ENCODE results near the gene CHST8.

Gene CHST8

GRCh38 chr19:33644284-33644836 lies 22.6 kb downstream of the CHST8 start:
- no peak for DNase-seq (ENCODE audit: extremely low spot score)
- POLR2A ChIA-PET, result no interaction called here

GRCh38 chr19:33646306-33646705 lies 24.6 kb downstream of the CHST8 start:
- ChIA-PET POLR2A (no interaction called here), CTCF (no interaction called here)
- TF ChIP-seq TARDBP (IDR thresholded peaks at IDR 0.05) (no peak), HDGF (IDR thresholded peaks at IDR 0.05; ENCODE audit: borderline replicate concordance) (no peak), FOXK2 (IDR thresholded peaks at IDR 0.05) (no peak), CTBP1 (IDR thresholded peaks at IDR 0.05; ENCODE audit: borderline replicate concordance) (no peak), ELF4 (IDR thresholded peaks at IDR 0.05) (no peak), PKNOX1 (IDR thresholded peaks at IDR 0.05) (no peak), L3MBTL2 (conservative IDR thresholded peaks at IDR 0.05) (no peak), FOXM1 (IDR thresholded peaks at IDR 0.05; ENCODE audit: borderline replicate concordance) (no peak), ARNT (IDR thresholded peaks at IDR 0.05) (no peak)
- no peak for DNase-seq (ENCODE audit: extremely low spot score)

More at GRCh38 chr19:33644284-33644836, 22.6 kb downstream of the CHST8 start:
- TF ChIP-seq FOXM1 (IDR thresholded peaks at IDR 0.05; ENCODE audit: borderline replicate concordance) (no peak), ZNF384 (IDR thresholded peaks at IDR 0.05) (no peak)
- CTCF ChIA-PET, result no interaction called here

- DNase-seq (ENCODE audit: extremely low spot score), result no peak
- ChIA-PET POLR2A (no interaction called here), CTCF (no interaction called here)
- TF ChIP-seq LEF1 (IDR thresholded peaks at IDR 0.05; ENCODE audit: borderline replicate concordance) (no peak), FOXM1 (IDR thresholded peaks at IDR 0.05; ENCODE audit: borderline replicate concordance) (no peak), NFRKB (IDR thresholded peaks at IDR 0.05) (no peak), HDGF (IDR thresholded peaks at IDR 0.05; ENCODE audit: borderline replicate concordance) (no peak), SUZ12 (IDR thresholded peaks at IDR 0.05) (no peak), TARDBP (IDR thresholded peaks at IDR 0.05) (no peak), L3MBTL2 (conservative IDR thresholded peaks at IDR 0.05) (no peak)
These were observed 25.4 kb downstream of the CHST8 start for GRCh38 chr19:33647146-33647545.

GRCh38 chr19:33649627-33650305 lies 28.0 kb downstream of the CHST8 start:
- CTCF ChIA-PET, result no interaction called here
- POLR2A ChIA-PET, result no interaction called here
- no peak for DNase-seq (ENCODE audit: extremely low spot score)
- TF ChIP-seq TARDBP (IDR thresholded peaks at IDR 0.05) (no peak), NFRKB (IDR thresholded peaks at IDR 0.05) (no peak)

GRCh38 chr19:33653684-33654083 lies 31.9 kb downstream of the CHST8 start:
- DNase-seq (ENCODE audit: extremely low spot score), result no peak
- ChIA-PET CTCF (no interaction called here), POLR2A (no interaction called here)
- TF ChIP-seq BHLHE40 (IDR thresholded peaks at IDR 0.05; ENCODE audit: borderline replicate concordance) (no peak), TARDBP (IDR thresholded peaks at IDR 0.05) (no peak), CTBP1 (IDR thresholded peaks at IDR 0.05; ENCODE audit: borderline replicate concordance) (no peak), ELF4 (IDR thresholded peaks at IDR 0.05) (no peak), FOXA1 (IDR thresholded peaks at IDR 0.05) (no peak), SUZ12 (IDR thresholded peaks at IDR 0.05) (no peak)

- ChIA-PET POLR2A (no interaction called here), CTCF (no interaction called here)
- DNase-seq (ENCODE audit: extremely low spot score), result no peak
- TF ChIP-seq TARDBP (IDR thresholded peaks at IDR 0.05) (no peak), FOXK2 (IDR thresholded peaks at IDR 0.05) (no peak), ELF4 (IDR thresholded peaks at IDR 0.05) (no peak), CTBP1 (IDR thresholded peaks at IDR 0.05; ENCODE audit: borderline replicate concordance) (no peak), ZNF384 (IDR thresholded peaks at IDR 0.05) (no peak), SP1 (IDR thresholded peaks at IDR 0.05) (no peak), FOXA1 (IDR thresholded peaks at IDR 0.05) (no peak), BHLHE40 (IDR thresholded peaks at IDR 0.05; ENCODE audit: borderline replicate concordance) (no peak), LEF1 (IDR thresholded peaks at IDR 0.05; ENCODE audit: borderline replicate concordance) (no peak), HDGF (IDR thresholded peaks at IDR 0.05; ENCODE audit: borderline replicate concordance) (no peak), SUZ12 (IDR thresholded peaks at IDR 0.05) (no peak), PKNOX1 (IDR thresholded peaks at IDR 0.05) (no peak), FOXM1 (IDR thresholded peaks at IDR 0.05; ENCODE audit: borderline replicate concordance) (no peak), NFRKB (IDR thresholded peaks at IDR 0.05) (no peak), L3MBTL2 (conservative IDR thresholded peaks at IDR 0.05) (no peak), ARNT (IDR thresholded peaks at IDR 0.05) (no peak)
These were observed 33.2 kb downstream of the CHST8 start for GRCh38 chr19:33654840-33655508.

- ChIA-PET POLR2A (no interaction called here), CTCF (no interaction called here)
- TF ChIP-seq BHLHE40 (IDR thresholded peaks at IDR 0.05; ENCODE audit: borderline replicate concordance) (no peak), NFRKB (IDR thresholded peaks at IDR 0.05) (no peak), LEF1 (IDR thresholded peaks at IDR 0.05; ENCODE audit: borderline replicate concordance) (no peak), ELF4 (IDR thresholded peaks at IDR 0.05) (no peak), ZNF384 (IDR thresholded peaks at IDR 0.05) (no peak), CTBP1 (IDR thresholded peaks at IDR 0.05; ENCODE audit: borderline replicate concordance) (no peak), TARDBP (IDR thresholded peaks at IDR 0.05) (no peak), PKNOX1 (IDR thresholded peaks at IDR 0.05) (no peak), L3MBTL2 (conservative IDR thresholded peaks at IDR 0.05) (no peak), ARNT (IDR thresholded peaks at IDR 0.05) (no peak), FOXM1 (IDR thresholded peaks at IDR 0.05; ENCODE audit: borderline replicate concordance) (no peak), FOXA1 (IDR thresholded peaks at IDR 0.05) (no peak), HDGF (IDR thresholded peaks at IDR 0.05; ENCODE audit: borderline replicate concordance) (no peak), SUZ12 (IDR thresholded peaks at IDR 0.05) (no peak), FOXK2 (IDR thresholded peaks at IDR 0.05) (no peak), SP1 (IDR thresholded peaks at IDR 0.05) (no peak)
- no peak for DNase-seq (ENCODE audit: extremely low spot score)
These were observed 38.1 kb downstream of the CHST8 start for GRCh38 chr19:33659835-33660234.
